K562 (cell line): ENCODE results near the gene ZNF33A. TPM values are rescaled to one million over a fixed set of nuclear protein-coding genes. Genes with fewer than 3 reads are reported as not detected.

ENCODE experiments used
- ATAC-seq: fragments of 200-7000 bp; cut with Tn5 transposase; 3 replicates; pipeline ENCODE4 v1.9.1; 2020; ENCODE audit warnings: moderate library complexity
- Bru-seq: library from RNA; stranded (reverse); fragments of 400-500 nt; gene quantifications from one replicate; lab custom pipeline; 2021; lab: Mats Ljungman, UMichigan
- BruChase-seq, 2 experiments: library from RNA; stranded (reverse); fragments of 400-500 nt; gene quantifications; one replicate each; lab custom pipeline; 2021; lab: Mats Ljungman, UMichigan
- BruUV-seq: library from RNA; stranded (reverse); fragments of 400-500 nt; replicated peaks from 2 replicates; lab custom pipeline; 2021; lab: Mats Ljungman, UMichigan
- CTCF ChIA-PET: fragments of 300-600 bp; formaldehyde crosslinking; extraction: SDS; loops from one replicate; lab custom pipeline; 2021; ENCODE audit warnings: low intra/inter-chr PET ratio; lab: Yijun Ruan, JAX
- POLR2A ChIA-PET: fragments of 300-600, 350-650 bp; sonication (Branson Sonifier 250); formaldehyde crosslinking; extraction: SDS; loops from one replicate; lab custom pipeline; 2021; ENCODE audit warnings: antibody characterized with exemption, inconsistent platforms; lab: Yijun Ruan, JAX
- DNase-seq, 4 experiments: peaks; one replicate each; pipeline versions ENCODE4 v3.0.0 to v3.0.0-alpha.2; 2011 to 2018; ENCODE audit warnings: low spot score in 3 of 4, mixed read lengths in 3 of 4; ENCODE audit errors: extremely low read depth in 1 of 4
- FAIRE-seq: peaks from 2 replicates; lab custom pipeline; 2011; peaks lifted over from hg19 to GRCh38; lab: Jason Lieb, UNC
- H2AFZ ChIP-seq: 2 replicates; pipeline ENCODE4 v1.6.0; 2011; ENCODE audit warnings: low read depth, low read length, control low read depth, inconsistent platforms
- H3K27ac ChIP-seq: fragments of 200-600 bp; 3 replicates; pipeline ENCODE4 v1.8.0; 2011; ENCODE audit warnings: low read depth, mild to moderate bottlenecking, control low read depth, inconsistent platforms, low read length, moderate library complexity, mixed read lengths; ENCODE audit errors: extremely low read depth
- H3K27me3 ChIP-seq, 2 experiments: fragments of 300-600 bp in 1 of 2; 2 replicates in 1 of 2; 3 replicates in 1 of 2; pipeline versions ENCODE4 v1.6.0 to v1.8.0; 2011; ENCODE audit warnings: inconsistent platforms in 2 of 2, low read length in 2 of 2, mild to moderate bottlenecking in 1 of 2, mixed read lengths in 1 of 2, moderate library complexity in 1 of 2; ENCODE audit not compliant: control insufficient read depth in 2 of 2, insufficient read depth in 2 of 2
- H3K36me3 ChIP-seq: fragments of 300-600 bp; 3 replicates; pipeline ENCODE4 v1.8.0; 2011; ENCODE audit warnings: mild to moderate bottlenecking, low read length, inconsistent platforms; ENCODE audit not compliant: control insufficient read depth, insufficient read depth
- H3K4me1 ChIP-seq, 2 experiments: fragments of 200-600 bp in 1 of 2; replicated peaks in 1 of 2; 2 replicates in 1 of 2; 3 replicates in 1 of 2; pipeline versions ENCODE4 v1.5.1 to v1.8.0; 2011; ENCODE audit warnings: inconsistent platforms in 2 of 2, low read length in 2 of 2, mild to moderate bottlenecking in 1 of 2, mixed read lengths in 1 of 2, moderate library complexity in 1 of 2; ENCODE audit not compliant: control insufficient read depth in 2 of 2, insufficient read depth in 2 of 2
- H3K4me2 ChIP-seq: 2 replicates; pipeline ENCODE4 v1.6.1; 2011; ENCODE audit warnings: low read length, control low read depth, inconsistent platforms, mixed read lengths; ENCODE audit not compliant: insufficient read depth
- H3K4me3 ChIP-seq: fragments of 200-600 bp; sonication (generic), shearing (Covaris generic); 2 replicates; pipeline ENCODE4 v1.5.1; 2016; ENCODE audit warnings: control low read depth, inconsistent platforms
- H3K79me2 ChIP-seq: fragments of 200-600 bp; 3 replicates; pipeline ENCODE4 v1.8.0; 2011; ENCODE audit warnings: low read length, inconsistent platforms; ENCODE audit not compliant: control insufficient read depth, insufficient read depth
- H3K9ac ChIP-seq, 2 experiments: 2 replicates each; pipeline versions ENCODE4 v1.6.0 to v1.6.1; 2011; ENCODE audit warnings: low read depth in 2 of 2, low read length in 2 of 2, control low read depth in 1 of 2, inconsistent platforms in 1 of 2, mild to moderate bottlenecking in 1 of 2, mixed read lengths in 1 of 2; ENCODE audit not compliant: insufficient read depth in 1 of 2
- H3K9me1 ChIP-seq: one replicate; pipeline ENCODE4 v1.6.0; 2011; ENCODE audit warnings: inconsistent platforms, mild to moderate bottlenecking, low read length, moderate library complexity; ENCODE audit not compliant: control insufficient read depth, insufficient read depth
- H3K9me3 ChIP-seq: replicated peaks from 2 replicates; pipeline ENCODE4 v1.5.1; 2011; ENCODE audit warnings: low read depth, low read length, inconsistent platforms; ENCODE audit not compliant: control insufficient read depth, insufficient read depth
- H4K20me1 ChIP-seq: replicated peaks from 2 replicates; pipeline ENCODE4 v1.6.1; 2011; ENCODE audit warnings: low read length, inconsistent platforms, mixed read lengths; ENCODE audit not compliant: control insufficient read depth, insufficient read depth
- DPF2 ChIP-seq: fragments of 450-650 bp; IDR thresholded peaks from 2 replicates; pipeline ENCODE4 v1.6.1; 2016
- FOS ChIP-seq: IDR thresholded peaks from 3 replicates; pipeline ENCODE4 v1.6.1; 2011; ENCODE audit not compliant: insufficient read length; ENCODE audit errors: extremely low read depth
- FOXK1 ChIP-seq: sonication (generic); formaldehyde crosslinking; IDR thresholded peaks from 2 replicates; pipeline ENCODE4 v1.8.0; 2022; ENCODE audit warnings: missing genetic modification reagents, mild to moderate bottlenecking, borderline replicate concordance
- FOXK2 ChIP-seq, 2 experiments: fragments of 450-650 bp; IDR thresholded peaks in 1 of 2; conservative IDR thresholded peaks in 1 of 2; 2 replicates each; pipeline ENCODE4 v1.6.1; 2016; ENCODE audit warnings: low read depth in 2 of 2, mild to moderate bottlenecking in 1 of 2
- HIVEP1 ChIP-seq: fragments of 250-450 bp; sonication (Bioruptor Pico); IDR thresholded peaks from 2 replicates; pipeline ENCODE4 v1.4.0; 2020; ENCODE audit warnings: mild to moderate bottlenecking
- HNRNPL ChIP-seq: fragments of 200-400 bp; formaldehyde crosslinking; IDR thresholded peaks from 2 replicates; pipeline ENCODE4 v1.6.1; 2017; ENCODE audit warnings: low read depth, mild to moderate bottlenecking, low read length
- MCM5 ChIP-seq: fragments of 450-650 bp; IDR thresholded peaks from 2 replicates; pipeline ENCODE4 v1.6.1; 2016; ENCODE audit warnings: low read depth
- NFIX ChIP-seq: fragments of 250-450 bp; sonication (Bioruptor Pico); IDR thresholded peaks from 2 replicates; pipeline ENCODE4 v1.4.0; 2020; ENCODE audit warnings: low read depth, mild to moderate bottlenecking, moderate library complexity
- NR3C1 ChIP-seq: sonication (generic); formaldehyde crosslinking; IDR thresholded peaks from 2 replicates; pipeline ENCODE4 v1.8.1; 2022; ENCODE audit warnings: missing genetic modification reagents
- SPI1 ChIP-seq: IDR thresholded peaks from 2 replicates; pipeline ENCODE4 v1.6.1; 2011; ENCODE audit warnings: low read depth, low read length, control low read depth, borderline replicate concordance
- TCF3 ChIP-seq: sonication (generic); formaldehyde crosslinking; IDR thresholded peaks from 2 replicates; pipeline ENCODE4 v1.4.0; 2020; ENCODE audit warnings: mild to moderate bottlenecking, missing genetic modification reagents
- ZKSCAN1 ChIP-seq: fragments of 150-350 bp; IDR thresholded peaks from 2 replicates; pipeline ENCODE4 v1.6.1; 2016; ENCODE audit warnings: low read depth, low read length
- WGBS: fragments of 100-300 bp; shearing (Covaris generic); methylation state at CpG from one replicate; pipeline ENCODE4 v1.1.6; 2016; ENCODE audit warnings: low coverage, mixed read lengths; ENCODE audit not compliant: insufficient coverage; ENCODE audit errors: missing lambda C conversion rate; 5-methylcytosine and 5-hydroxymethylcytosine counted together
- in situ Hi-C: fragments of 300-500 bp; cut with MboI; formaldehyde crosslinking; loops from 4 replicates; pipeline ENCODE4 v1.15.0; 2018; ENCODE audit warnings: inconsistent platforms, mixed read lengths
- intact Hi-C: fragments of 100-400 bp; cut with micrococcal nuclease; formaldehyde crosslinking; loops from 2 replicates; pipeline ENCODE4 v1.14.2; 2022
- long read RNA-seq, 3 experiments: library from polyadenylated mRNA in 2 of 3; library from RNA in 1 of 3; unstranded in 2 of 3; stranded (forward) in 1 of 3; transcript quantifications; one replicate each; pipeline ENCODE4 v2.0.0, GENCODE V29; 2019 to 2022
- polyA minus RNA-seq, 3 experiments: library from RNA; depleted of rRNA, polyadenylated mRNA; stranded (reverse); fragments of >200 nt; gene quantifications; 2 replicates each; pipeline ENCODE4 v1.2.3, GENCODE V29; 2011
- polyA plus RNA-seq, 8 experiments: library from polyadenylated mRNA; depleted of rRNA in 4 of 8; stranded (reverse) in 5 of 8; unstranded in 3 of 8; fragments of >200 nt; fragmentation: Nextera tagmentation in 2 of 8; fragmentation: Illumina TruSeq in 1 of 8; extraction: Ambion mirVana in 2 of 8; extraction: Trizol in 1 of 8; gene quantifications; 2 replicates each; pipeline versions ENCODE4 v1.2.1 to v1.2.3, GENCODE V29; 2011 to 2014; ENCODE audit warnings: inconsistent platforms in 1 of 8, missing spikeins in 1 of 8
- total RNA-seq, 7 experiments: library from RNA; depleted of rRNA in 6 of 7; stranded (reverse); fragments of >200 nt in 6 of 7; fragmentation: Illumina TruSeq in 2 of 7; extraction: Trizol in 2 of 7; gene quantifications; 2 replicates each; pipeline versions ENCODE4 v1.2.1 to v1.2.3, GENCODE V29; 2011 to 2021; ENCODE audit warnings: low replicate concordance in 1 of 7
- TF ChIP-seq, protein P1 (sequence below): fragments of 450-650 bp; formaldehyde crosslinking; IDR thresholded peaks from 2 replicates; pipeline ENCODE4 v1.4.0; 2020; ENCODE audit warnings: mild to moderate bottlenecking, moderate library complexity
- TF ChIP-seq, protein P2 (sequence below): sonication (generic); formaldehyde crosslinking; IDR thresholded peaks from 2 replicates; pipeline ENCODE4 v1.8.1; 2022; ENCODE audit warnings: missing genetic modification reagents

ZNF33A gene
- 22.5 and 36.3 TPM in 2 replicates for total RNA-seq (2011; cell fraction: chromatin; rRNA removed; ENCODE audit: low replicate concordance)
- 10.8 and 13.6 TPM in 2 replicates for total RNA-seq (2011; cell fraction: nucleolus; rRNA removed)
- total RNA-seq (2011; cell fraction: nucleoplasm; rRNA removed): 32.3 and 55.7 TPM in 2 replicates
- total RNA-seq (2014; rRNA removed) (8.1 and 12.7 TPM in 2 replicates), total RNA-seq (2014; rRNA removed; fragmentation: Illumina TruSeq; extraction: Trizol) (27.5 and 30.3 TPM in 2 replicates), total RNA-seq (2015; rRNA removed; fragmentation: Illumina TruSeq; extraction: Trizol) (20.1 and 23.2 TPM in 2 replicates), total RNA-seq (2021) (15.0 and 16.4 TPM in 2 replicates), polyA plus RNA-seq (2011; rRNA removed) (16.4 and 19.0 TPM in 2 replicates), polyA plus RNA-seq (2014; fragmentation: Illumina TruSeq; extraction: Trizol) (17.1 and 17.6 TPM in 2 replicates), polyA plus RNA-seq (2014; fragmentation: Nextera tagmentation; extraction: Ambion mirVana) (10 to 100 TPM; 12.7 TPM), polyA plus RNA-seq (2014; rRNA removed) (11.7 and 12.6 TPM in 2 replicates), polyA minus RNA-seq (2011; rRNA and poly(A)+ RNA removed) (26.6 and 42.6 TPM in 2 replicates), Bru-seq, nascent RNA (percentile 72 among the genes with signal in this experiment), BruChase-seq, experiment 1, labeled RNA remaining after a 2-hour chase (percentile 80 among the genes with signal in this experiment), BruChase-seq, experiment 2, labeled RNA remaining after a 6-hour chase (percentile 78 among the genes with signal in this experiment)
- polyA plus RNA-seq (2011; cell fraction: cytosol; rRNA removed): 3.0 and 10.5 TPM in 2 replicates
- polyA plus RNA-seq (2011; cell fraction: nucleus; rRNA removed): 7.6 and 15.5 TPM in 2 replicates
- 10.8 and 11.6 TPM in 2 replicates for polyA plus RNA-seq (2012)
- polyA minus RNA-seq (2011; cell fraction: cytosol; rRNA and poly(A)+ RNA removed): 4.9 and 8.2 TPM in 2 replicates
- 13.9 and 20.9 TPM in 2 replicates for polyA minus RNA-seq (2011; cell fraction: nucleus; rRNA and poly(A)+ RNA removed)
- long read RNA-seq, experiment 1, full-length matches to known transcripts: 22 of 50 reads
- long read RNA-seq, experiment 1, partial matches to known transcripts: 1 of 50 reads
- long read RNA-seq, experiment 1, other reads (novel, unspliced or antisense): 27 of 50 reads
- long read RNA-seq, experiment 2, full-length matches to known transcripts: 4 of 18 reads
- long read RNA-seq, experiment 2, partial matches to known transcripts: 0 of 18 reads
- long read RNA-seq, experiment 2, other reads (novel, unspliced or antisense): 14 of 18 reads
- long read RNA-seq, experiment 3, full-length matches to known transcripts: 3 of 9 reads
- long read RNA-seq, experiment 3, partial matches to known transcripts: 0 of 9 reads
- long read RNA-seq, experiment 3, other reads (novel, unspliced or antisense): 6 of 9 reads

DNA sequence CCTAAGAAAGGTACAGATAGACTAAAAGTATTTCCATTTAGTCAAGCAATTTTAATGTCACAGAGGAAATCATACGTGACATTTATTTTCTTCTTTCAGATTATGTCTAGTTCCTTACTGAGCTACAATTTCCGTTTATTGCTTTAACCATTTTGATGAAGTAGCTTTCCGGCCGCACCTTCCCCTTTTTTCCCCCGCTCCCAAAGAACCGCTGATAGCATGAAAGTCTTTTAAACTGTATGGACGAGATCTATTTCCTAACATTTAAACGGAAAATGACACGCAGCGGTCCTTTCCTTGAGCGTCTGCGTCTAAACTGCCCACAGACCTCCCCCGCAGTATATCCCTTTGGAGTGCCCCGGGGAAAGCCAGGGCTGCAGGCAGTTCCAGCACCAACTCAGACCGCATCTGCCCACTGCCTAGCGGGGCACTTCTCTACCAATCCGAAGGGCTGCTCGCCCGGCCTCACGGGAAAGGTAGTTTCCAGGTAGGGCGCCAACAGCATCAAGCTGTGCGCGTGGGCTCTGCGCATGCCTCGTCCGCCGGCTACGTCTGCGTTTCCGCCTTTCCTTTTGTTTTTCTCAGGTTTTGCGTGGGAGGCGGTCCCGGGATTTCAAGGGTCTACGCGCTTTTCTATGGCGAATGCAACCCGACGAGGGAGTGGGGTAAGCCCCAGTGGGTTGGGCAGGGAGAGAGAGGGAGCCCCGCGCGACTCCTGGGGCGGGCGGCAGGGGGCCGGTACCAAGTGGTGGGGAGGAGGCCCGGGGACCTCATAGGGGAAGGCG, at the start of gene ZNF33A:
ZNF33A (plus strand) TSS at position 557 of the 785 bp plus-strand sequence. CDS start 1,667 bp downstream, outside the sequence.
- Histone ChIP-seq H3K36me3 (peaks cover 11% of the 10 kb centered on the region; the same call in 1 of the 3 replicates), H2AFZ (peak within 1 kb of the TSS; percentile 97), H3K27ac (peak within 1 kb of the TSS; percentile 96), H3K27me3 (no peaks in the 10 kb centered on the region), H3K4me3 (peak within 1 kb of the TSS; percentile 67), H4K20me1 (no peaks in the 10 kb centered on the region), H3K4me1 (peaks cover 4 to 5% of the 10 kb centered on the region in 2 experiments; a peak in 2 of 5 replicates), H3K79me2 (peaks cover 18% of the 10 kb centered on the region), H3K9ac (peak within 1 kb of the TSS; percentile 90 to 93), H3K9me1 (no peaks in the 10 kb centered on the region), H3K9me3 (no peaks in the 10 kb centered on the region; the same call in 1 of the 2 replicates), H3K4me2 (peak within 1 kb of the TSS; percentile 91)
- ATAC-seq (peak; percentile 90), FAIRE-seq (no peak), DNase-seq (peak; percentile 77 to 93 (median 81))
- POLR2A ChIA-PET: interaction anchor here (0.7 to 1.4 kb wide), 4 partner anchors 16 to 154 kb away, joined by 3 to 6 read pairs (median 5); no protein-coding TSS in a partner anchor
- BruUV-seq: TSS peak; percentile 87
- CTCF ChIA-PET: no interaction called here
- intact Hi-C loops (loop anchor here (2.0 kb wide), 1 partner anchor 84 kb away; the partner anchor contains the start of gene ZNF37A), in situ Hi-C loops (no loop called here)
- under 1% methylated on average over 31 of the region's 46 CpGs for WGBS
- no peak for TF ChIP-seq HIVEP1 (CRISPR knock-in tag)
- 0 out of 2 replicates have a peak, but pooled peaks have one; percentile 12 for TF ChIP-seq HNRNPL
- 0 out of 2 replicates have a peak, but pooled peaks have one; percentile 7 for TF ChIP-seq FOXK1 (CRISPR knock-in tag)
- TF ChIP-seq FOS: no peak
- TF ChIP-seq, protein P1, sequence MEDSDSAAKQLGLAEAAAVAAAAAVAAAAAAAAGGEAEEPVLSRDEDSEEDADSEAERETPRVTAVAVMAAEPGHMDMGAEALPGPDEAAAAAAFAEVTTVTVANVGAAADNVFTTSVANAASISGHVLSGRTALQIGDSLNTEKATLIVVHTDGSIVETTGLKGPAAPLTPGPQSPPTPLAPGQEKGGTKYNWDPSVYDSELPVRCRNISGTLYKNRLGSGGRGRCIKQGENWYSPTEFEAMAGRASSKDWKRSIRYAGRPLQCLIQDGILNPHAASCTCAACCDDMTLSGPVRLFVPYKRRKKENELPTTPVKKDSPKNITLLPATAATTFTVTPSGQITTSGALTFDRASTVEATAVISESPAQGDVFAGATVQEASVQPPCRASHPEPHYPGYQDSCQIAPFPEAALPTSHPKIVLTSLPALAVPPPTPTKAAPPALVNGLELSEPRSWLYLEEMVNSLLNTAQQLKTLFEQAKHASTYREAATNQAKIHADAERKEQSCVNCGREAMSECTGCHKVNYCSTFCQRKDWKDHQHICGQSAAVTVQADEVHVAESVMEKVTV (CRISPR knock-in tag): no peak
- peak; percentile 38; the same call in 1 of the 2 replicates for TF ChIP-seq SPI1
- TF ChIP-seq MCM5: no peak
- no peak for TF ChIP-seq TCF3 (CRISPR knock-in tag)
- TF ChIP-seq FOXK2 (conservative IDR thresholded peaks at IDR 0.05 in 1 of 2, IDR thresholded peaks at IDR 0.05 in 1 of 2; ENCODE audit: low read depth in 2 of 2): peak in 1 of 2 experiments; percentile 19; a peak in 1 of 4 replicates
- no peak for TF ChIP-seq NFIX (CRISPR knock-in tag)
- 0 out of 2 replicates have a peak, but pooled peaks have one; percentile 16 for TF ChIP-seq DPF2
- TF ChIP-seq, protein P2, sequence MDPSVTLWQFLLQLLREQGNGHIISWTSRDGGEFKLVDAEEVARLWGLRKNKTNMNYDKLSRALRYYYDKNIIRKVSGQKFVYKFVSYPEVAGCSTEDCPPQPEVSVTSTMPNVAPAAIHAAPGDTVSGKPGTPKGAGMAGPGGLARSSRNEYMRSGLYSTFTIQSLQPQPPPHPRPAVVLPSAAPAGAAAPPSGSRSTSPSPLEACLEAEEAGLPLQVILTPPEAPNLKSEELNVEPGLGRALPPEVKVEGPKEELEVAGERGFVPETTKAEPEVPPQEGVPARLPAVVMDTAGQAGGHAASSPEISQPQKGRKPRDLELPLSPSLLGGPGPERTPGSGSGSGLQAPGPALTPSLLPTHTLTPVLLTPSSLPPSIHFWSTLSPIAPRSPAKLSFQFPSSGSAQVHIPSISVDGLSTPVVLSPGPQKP (CRISPR knock-in tag): no peak
- TF ChIP-seq ZKSCAN1: peak; percentile 19; the same call in 1 of the 2 replicates
- TF ChIP-seq NR3C1 (CRISPR knock-in tag): no peak
